RWPE1 (cell line): Measurements from ENCODE around the gene YPEL5.
A peak's percentile ranks its signal among the peaks of the same experiment; 100 is the strongest.

Experiments used
- CTCF ChIA-PET: fragments of 350-600 bp; sonication (Branson Sonifier 250); formaldehyde crosslinking; extraction: SDS; loops from one replicate; lab custom pipeline; 2021; lab: Yijun Ruan, JAX
- POLR2A ChIA-PET: fragments of 400-600 bp; formaldehyde crosslinking; extraction: SDS; loops from one replicate; lab custom pipeline; 2020; ENCODE audit warnings: antibody characterized with exemption; ENCODE audit not compliant: low non-redundant PET; lab: Yijun Ruan, JAX
- DNase-seq: peaks from one replicate; pipeline ENCODE4 v3.0.0; 2012; ENCODE audit warnings: low spot score
- H3K27ac ChIP-seq: fragments of 450-650 bp; 2 replicates; pipeline ENCODE4 v1.5.1; 2017
- CTCF ChIP-seq: fragments of 450-650 bp; conservative IDR thresholded peaks from 2 replicates; pipeline ENCODE4 v1.5.1; 2017; ENCODE audit warnings: low read depth, mild to moderate bottlenecking

Gene YPEL5

GRCh38 chr2:30204281-30204680 is 57.5 kb downstream of the YPEL5 start:
- POLR2A ChIA-PET: no interaction called here

GRCh38 chr2:30205456-30205855 is 58.6 kb downstream of the YPEL5 start:
- POLR2A ChIA-PET: no interaction called here
- CTCF ChIA-PET: interaction anchor here (0.6 to 0.7 kb wide), 2 partner anchors 957 to 1099 kb away, joined by 3 to 4 read pairs; no protein-coding TSS in a partner anchor

More at GRCh38 chr2:30204281-30204680, 57.5 kb downstream of the YPEL5 start:
- no peak for DNase-seq
- no peak for TF ChIP-seq CTCF
- no peak overlapping the region for H3K27ac ChIP-seq
- CTCF ChIA-PET: interaction anchor here (0.6 to 0.7 kb wide), 2 partner anchors 277 to 1257 kb away, joined by 3 to 4 read pairs; no protein-coding TSS in a partner anchor

GRCh38 chr2:30206461-30207430 is 59.9 kb downstream of the YPEL5 start:
- TF ChIP-seq CTCF: no peak
- ChIA-PET CTCF (interaction anchor here (2.5 to 3.3 kb wide), 2 partner anchors 500 to 505 kb away, joined by 13 to 24 read pairs; no protein-coding TSS in a partner anchor), POLR2A (no interaction called here)
- no peak for DNase-seq
- no peak overlapping the region for H3K27ac ChIP-seq

More at GRCh38 chr2:30205456-30205855, 58.6 kb downstream of the YPEL5 start:
- H3K27ac ChIP-seq: no peak overlapping the region
- no peak for DNase-seq
- TF ChIP-seq CTCF: no peak

GRCh38 chr2:30208453-30208852 is 61.6 kb downstream of the YPEL5 start:
- ChIA-PET POLR2A (no interaction called here), CTCF (interaction anchor here (0.6 to 3.3 kb wide), 13 partner anchors 17 to 1360 kb away, joined by 3 to 24 read pairs (median 3); no protein-coding TSS in a partner anchor)
- no peak overlapping the region for H3K27ac ChIP-seq
- peak; percentile 64 for DNase-seq
- peak; percentile 87 for TF ChIP-seq CTCF

- POLR2A ChIA-PET: no interaction called here
- no peak for DNase-seq
- no peak for TF ChIP-seq CTCF
Measured at GRCh38 chr2:30209227-30209626, 62.4 kb downstream of the YPEL5 start.

More at GRCh38 chr2:30209227-30209626, 62.4 kb downstream of the YPEL5 start:
- CTCF ChIA-PET: interaction anchor here (0.7 to 3.3 kb wide), 6 partner anchors 22 to 503 kb away, joined by 3 to 24 read pairs (median 6); no protein-coding TSS in a partner anchor
- no peak overlapping the region for H3K27ac ChIP-seq
